WTC11 (cell line): ENCODE results near the gene STUM.

ENCODE experiments used
- CTCF ChIP-seq: fragments of 200-600 bp; IDR thresholded peaks from 2 replicates; pipeline ENCODE4 v1.8.0; 2022; ENCODE audit warnings: antibody characterized with exemption
- ESRRA ChIP-seq: sonication (generic); formaldehyde crosslinking; IDR thresholded peaks from 2 replicates; pipeline ENCODE4 v1.8.1; 2022; ENCODE audit warnings: mild to moderate bottlenecking, missing genetic modification reagents, borderline replicate concordance
- KAT7 ChIP-seq: sonication (generic); formaldehyde crosslinking; IDR thresholded peaks from 2 replicates; pipeline ENCODE4 v1.8.1; 2023; ENCODE audit warnings: missing genetic modification reagents, mild to moderate bottlenecking, borderline replicate concordance
- NR2C2 ChIP-seq: sonication (generic); formaldehyde crosslinking; IDR thresholded peaks from 2 replicates; pipeline ENCODE4 v1.8.0; 2022; ENCODE audit warnings: mild to moderate bottlenecking, missing genetic modification reagents
- PRRX2 ChIP-seq: fragments of 250-450 bp; sonication (Bioruptor Pico); IDR thresholded peaks from 2 replicates; pipeline ENCODE4 v1.8.0; 2021; ENCODE audit warnings: mild to moderate bottlenecking
- SMAD4 ChIP-seq: sonication (generic); formaldehyde crosslinking; IDR thresholded peaks from 2 replicates; pipeline ENCODE4 v1.8.0; 2022; ENCODE audit warnings: mild to moderate bottlenecking, missing genetic modification reagents
- USF2 ChIP-seq: sonication (generic); formaldehyde crosslinking; IDR thresholded peaks from 2 replicates; pipeline ENCODE4 v1.8.1; 2023; ENCODE audit warnings: mild to moderate bottlenecking, missing genetic modification reagents, moderate library complexity
- ZNF121 ChIP-seq: sonication (generic); formaldehyde crosslinking; IDR thresholded peaks from 2 replicates; pipeline ENCODE4 v1.8.0; 2023; ENCODE audit warnings: missing genetic modification reagents
- ZNF263 ChIP-seq: sonication (generic); formaldehyde crosslinking; IDR thresholded peaks from 2 replicates; pipeline ENCODE4 v1.8.1; 2022; ENCODE audit warnings: low read depth, mild to moderate bottlenecking, moderate library complexity, missing genetic modification reagents
- TF ChIP-seq, protein P1 (sequence below): sonication (generic); formaldehyde crosslinking; IDR thresholded peaks from 2 replicates; pipeline ENCODE4 v1.8.1; 2023; ENCODE audit warnings: mild to moderate bottlenecking, missing genetic modification reagents
- TF ChIP-seq, protein P2 (sequence below): sonication (generic); formaldehyde crosslinking; IDR thresholded peaks from 2 replicates; pipeline ENCODE4 v1.8.0; 2022; ENCODE audit warnings: missing genetic modification reagents

DNA sequence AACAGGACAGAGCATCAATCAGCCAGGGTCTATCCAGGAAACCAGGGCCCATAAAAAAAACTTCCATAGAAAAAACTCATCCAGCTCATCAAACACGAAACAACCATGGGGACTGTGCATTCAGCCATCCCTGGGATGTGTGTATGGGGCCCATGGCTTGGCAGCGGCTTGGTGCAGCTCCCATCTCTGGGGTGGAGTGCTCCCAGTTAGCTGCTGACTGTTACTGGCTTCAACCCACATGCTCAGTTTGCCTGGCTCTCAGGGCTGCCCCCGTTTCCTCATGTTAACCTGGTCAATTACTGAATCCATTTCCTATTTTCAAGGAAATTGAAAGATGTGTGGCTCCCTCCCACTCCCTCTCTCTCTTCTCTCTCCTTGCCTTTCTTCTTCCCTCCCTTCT is 37.3 kb upstream of the STUM start:
- TF ChIP-seq CTCF = no peak
- TF ChIP-seq PRRX2 (CRISPR knock-in tag) = no peak
- no peak for TF ChIP-seq ZNF263 (CRISPR knock-in tag)
- TF ChIP-seq, protein P1, sequence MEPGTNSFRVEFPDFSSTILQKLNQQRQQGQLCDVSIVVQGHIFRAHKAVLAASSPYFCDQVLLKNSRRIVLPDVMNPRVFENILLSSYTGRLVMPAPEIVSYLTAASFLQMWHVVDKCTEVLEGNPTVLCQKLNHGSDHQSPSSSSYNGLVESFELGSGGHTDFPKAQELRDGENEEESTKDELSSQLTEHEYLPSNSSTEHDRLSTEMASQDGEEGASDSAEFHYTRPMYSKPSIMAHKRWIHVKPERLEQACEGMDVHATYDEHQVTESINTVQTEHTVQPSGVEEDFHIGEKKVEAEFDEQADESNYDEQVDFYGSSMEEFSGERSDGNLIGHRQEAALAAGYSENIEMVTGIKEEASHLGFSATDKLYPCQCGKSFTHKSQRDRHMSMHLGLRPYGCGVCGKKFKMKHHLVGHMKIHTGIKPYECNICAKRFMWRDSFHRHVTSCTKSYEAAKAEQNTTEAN (CRISPR knock-in tag) = no peak
- no peak for TF ChIP-seq KAT7 (CRISPR knock-in tag)
- no peak for TF ChIP-seq ZNF121 (CRISPR knock-in tag)
- TF ChIP-seq ESRRA (CRISPR knock-in tag) = no peak
- TF ChIP-seq, protein P2, sequence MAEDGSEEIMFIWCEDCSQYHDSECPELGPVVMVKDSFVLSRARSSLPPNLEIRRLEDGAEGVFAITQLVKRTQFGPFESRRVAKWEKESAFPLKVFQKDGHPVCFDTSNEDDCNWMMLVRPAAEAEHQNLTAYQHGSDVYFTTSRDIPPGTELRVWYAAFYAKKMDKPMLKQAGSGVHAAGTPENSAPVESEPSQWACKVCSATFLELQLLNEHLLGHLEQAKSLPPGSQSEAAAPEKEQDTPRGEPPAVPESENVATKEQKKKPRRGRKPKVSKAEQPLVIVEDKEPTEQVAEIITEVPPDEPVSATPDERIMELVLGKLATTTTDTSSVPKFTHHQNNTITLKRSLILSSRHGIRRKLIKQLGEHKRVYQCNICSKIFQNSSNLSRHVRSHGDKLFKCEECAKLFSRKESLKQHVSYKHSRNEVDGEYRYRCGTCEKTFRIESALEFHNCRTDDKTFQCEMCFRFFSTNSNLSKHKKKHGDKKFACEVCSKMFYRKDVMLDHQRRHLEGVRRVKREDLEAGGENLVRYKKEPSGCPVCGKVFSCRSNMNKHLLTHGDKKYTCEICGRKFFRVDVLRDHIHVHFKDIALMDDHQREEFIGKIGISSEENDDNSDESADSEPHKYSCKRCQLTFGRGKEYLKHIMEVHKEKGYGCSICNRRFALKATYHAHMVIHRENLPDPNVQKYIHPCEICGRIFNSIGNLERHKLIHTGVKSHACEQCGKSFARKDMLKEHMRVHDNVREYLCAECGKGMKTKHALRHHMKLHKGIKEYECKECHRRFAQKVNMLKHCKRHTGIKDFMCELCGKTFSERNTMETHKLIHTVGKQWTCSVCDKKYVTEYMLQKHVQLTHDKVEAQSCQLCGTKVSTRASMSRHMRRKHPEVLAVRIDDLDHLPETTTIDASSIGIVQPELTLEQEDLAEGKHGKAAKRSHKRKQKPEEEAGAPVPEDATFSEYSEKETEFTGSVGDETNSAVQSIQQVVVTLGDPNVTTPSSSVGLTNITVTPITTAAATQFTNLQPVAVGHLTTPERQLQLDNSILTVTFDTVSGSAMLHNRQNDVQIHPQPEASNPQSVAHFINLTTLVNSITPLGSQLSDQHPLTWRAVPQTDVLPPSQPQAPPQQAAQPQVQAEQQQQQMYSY (CRISPR knock-in tag) = no peak
- TF ChIP-seq SMAD4 = no peak
- TF ChIP-seq NR2C2 (CRISPR knock-in tag) = no peak
- TF ChIP-seq USF2 (CRISPR knock-in tag) = no peak
